Measurements from ENCODE around the gene PPM1H.
A peak's percentile ranks its signal among the peaks of the same experiment; 100 is the strongest.
"Not testable (repeated sequence)": the region's sequence is repeated elsewhere in the genome, so short reads cannot be mapped to it uniquely, and the experiment has no call there.

Gene PPM1H

GRCh38 chr12:62731055-62731820, 203.7 kb downstream of the PPM1H start:
- DNase-seq (ENCODE audit: low spot score) = peak; percentile 66

GRCh38 chr12:62730649-62731048, 204.3 kb downstream of the PPM1H start:
- DNase-seq (ENCODE audit: low spot score) = peak; percentile 27

- DNase-seq (ENCODE audit: low spot score) = not testable (repeated sequence)
Observed at GRCh38 chr12:62729579-62730544, 205.1 kb downstream of the PPM1H start.

- no peak for DNase-seq (ENCODE audit: low spot score)
Observed at GRCh38 chr12:62728741-62729140, 206.2 kb downstream of the PPM1H start.

GRCh38 chr12:62726471-62726980, 208.4 kb downstream of the PPM1H start:
- no peak for DNase-seq (ENCODE audit: low spot score)

GRCh38 chr12:62725781-62726180, 209.2 kb downstream of the PPM1H start:
- no peak for DNase-seq (ENCODE audit: low spot score)

GRCh38 chr12:62724947-62725451, 210.0 kb downstream of the PPM1H start:
- peak; percentile 97 for DNase-seq (ENCODE audit: low spot score)

- no peak for DNase-seq (ENCODE audit: low spot score)
Observed at GRCh38 chr12:62724285-62724684, 210.7 kb downstream of the PPM1H start.

GRCh38 chr12:62722971-62723680, 211.8 kb downstream of the PPM1H start:
- DNase-seq (ENCODE audit: low spot score) = no peak

GRCh38 chr12:62720661-62721330, 214.2 kb downstream of the PPM1H start:
- no peak for DNase-seq (ENCODE audit: low spot score)

GRCh38 chr12:62720025-62720424, 214.9 kb downstream of the PPM1H start:
- DNase-seq (ENCODE audit: low spot score) = no peak

GRCh38 chr12:62718762-62719426, 216.1 kb downstream of the PPM1H start:
- no peak for DNase-seq (ENCODE audit: low spot score)

GRCh38 chr12:62717643-62718042, 217.3 kb downstream of the PPM1H start:
- no peak for DNase-seq (ENCODE audit: low spot score)

- no peak for DNase-seq (ENCODE audit: low spot score)
Observed at GRCh38 chr12:62716866-62717525, 218.0 kb downstream of the PPM1H start.

GRCh38 chr12:62716037-62716436, 218.9 kb downstream of the PPM1H start:
- no peak for DNase-seq (ENCODE audit: low spot score)

GRCh38 chr12:62714774-62715721, 219.9 kb downstream of the PPM1H start:
- no peak for DNase-seq (ENCODE audit: low spot score)

GRCh38 chr12:62714181-62714773, 220.7 kb downstream of the PPM1H start:
- DNase-seq (ENCODE audit: low spot score) = no peak

GRCh38 chr12:62713723-62714122, 221.2 kb downstream of the PPM1H start:
- DNase-seq (ENCODE audit: low spot score) = no peak
